Transverse colon (tissue), 4 donors: ENCODE results near the gene SYNJ2BP. TPM values are rescaled to one million over a fixed set of nuclear protein-coding genes. Genes with fewer than 3 reads are reported as not detected.

Experiments
- DNase-seq: peaks from one replicate; pipeline ENCODE4 v3.0.0-alpha.2; 2019
- H3K27ac ChIP-seq, 4 donors: fragments of 200-600 bp; sonication (generic); 2 replicates each; pipeline ENCODE4 v1.5.1; 2016 to 2018; ENCODE audit warnings: inconsistent platforms in 4 of 4
- H3K27me3 ChIP-seq: fragments of 200-600 bp; sonication (generic); 2 replicates; pipeline ENCODE4 v1.5.1; 2017; ENCODE audit warnings: inconsistent platforms
- H3K36me3 ChIP-seq, 4 donors: fragments of 200-600 bp; sonication (generic); 2 replicates each; pipeline ENCODE4 v1.5.1; 2017 to 2019; ENCODE audit warnings: inconsistent platforms in 4 of 4
- H3K4me1 ChIP-seq, 4 donors: fragments of 200-600 bp; sonication (generic); 2 replicates each; pipeline ENCODE4 v1.5.1; 2017 to 2020; ENCODE audit warnings: inconsistent platforms in 4 of 4
- H3K4me3 ChIP-seq, 4 donors: fragments of 200-600 bp; sonication (generic); 1 replicate in 1 of 4; 2 replicates in 3 of 4; pipeline versions ENCODE4 v1.5.1 to v1.6.1; 2017 to 2019; ENCODE audit warnings: inconsistent platforms in 4 of 4
- H3K9me3 ChIP-seq, 2 donors: fragments of 200-600 bp; sonication (generic); 2 replicates each; pipeline ENCODE4 v1.5.1; 2017 to 2019; ENCODE audit warnings: inconsistent platforms in 2 of 2
- CTCF ChIP-seq, 5 experiments: fragments of 200-600 bp in 3 of 5; fragments of 450-650 bp in 2 of 5; sonication (generic) in 3 of 5; IDR thresholded peaks; 1 replicate in 2 of 5; 2 replicates in 3 of 5; pipeline ENCODE4 v1.5.1; 2016 to 2017; ENCODE audit warnings: antibody characterized with exemption in 5 of 5, inconsistent platforms in 3 of 5, mild to moderate bottlenecking in 2 of 5, moderate library complexity in 1 of 5
- EP300 ChIP-seq: sonication (generic); formaldehyde crosslinking; IDR thresholded peaks from one replicate; pipeline ENCODE4 v1.6.1; 2017; ENCODE audit warnings: antibody characterized with exemption, low read depth
- POLR2A ChIP-seq: fragments of 450-650 bp; IDR thresholded peaks from one replicate; pipeline ENCODE4 v1.6.1; 2016; ENCODE audit warnings: antibody characterized with exemption, mild to moderate bottlenecking, moderate library complexity
- POLR2AphosphoS5 ChIP-seq, 3 donors: sonication (generic); formaldehyde crosslinking; IDR thresholded peaks; one replicate each; pipeline ENCODE4 v1.6.1; 2016; ENCODE audit warnings: antibody characterized with exemption in 3 of 3
- WGBS, 2 donors: methylation state at CpG; one replicate each; pipeline ENCODE4 v1.1.5; 2018; ENCODE audit warnings: low coverage in 1 of 2; 5-methylcytosine and 5-hydroxymethylcytosine counted together
- in situ Hi-C, 4 donors: fragments of 200-750 bp; cut with MboI; loops; one replicate each; pipeline versions ENCODE4 v1.15.0 to v1.15.1; 2017; ENCODE audit warnings: low sequenced_read_pairs in 3 of 4, low pct_ligation_motif_present in 1 of 4, low pct_unique_long_range_greater_than_20kb in 1 of 4
- intact Hi-C: fragments of 100-400 bp; cut with DNase I; formaldehyde crosslinking; loops from one replicate; pipeline ENCODE4 v1.15.1; 2023; ENCODE audit warnings: low total_unique reads
- total RNA-seq, 4 donors: library from RNA; depleted of rRNA; stranded (reverse); fragments of >200 nt; gene quantifications; one replicate each; pipeline ENCODE4 v1.1.0, GENCODE V29; 2016

SYNJ2BP gene, protein sequence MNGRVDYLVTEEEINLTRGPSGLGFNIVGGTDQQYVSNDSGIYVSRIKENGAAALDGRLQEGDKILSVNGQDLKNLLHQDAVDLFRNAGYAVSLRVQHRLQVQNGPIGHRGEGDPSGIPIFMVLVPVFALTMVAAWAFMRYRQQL
- total RNA-seq: 10 to 100 TPM; 26.7 to 43.4 (median 32.0) TPM

DNA sequence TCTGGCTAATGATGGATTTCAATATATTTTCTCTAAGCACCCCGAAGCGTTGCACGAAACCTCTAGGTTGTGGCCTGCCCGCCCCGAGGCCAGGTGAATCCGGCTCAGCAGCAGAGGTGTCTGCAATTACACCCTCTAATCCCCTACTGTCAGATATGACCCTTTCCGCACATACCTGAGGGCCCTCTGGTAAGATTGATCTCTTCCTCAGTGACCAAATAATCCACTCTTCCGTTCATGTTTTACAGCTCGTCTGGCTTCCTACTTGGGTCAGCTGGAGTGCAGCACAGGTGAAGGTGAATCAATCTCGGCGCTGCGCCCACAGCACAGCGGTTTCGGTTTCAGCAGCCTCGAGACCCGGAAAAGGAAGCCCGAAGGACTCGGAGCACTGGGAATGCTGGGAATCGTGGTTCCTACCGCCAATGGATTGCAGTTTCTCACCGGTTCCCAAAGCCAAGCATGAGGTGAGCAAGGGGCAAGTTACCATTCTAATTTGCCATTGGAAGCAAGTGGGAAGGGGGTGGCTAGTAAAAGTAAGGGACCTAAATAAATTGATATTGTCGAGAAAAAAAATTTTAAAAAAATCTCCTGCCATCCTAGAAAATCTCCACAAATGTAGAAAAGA is at the start of gene SYNJ2BP:
TSS of gene SYNJ2BP (minus strand) at position 366 of the 625 bp plus-strand sequence. CDS start at position 239, 127 bp downstream.
- Histone ChIP-seq H3K27ac (peak within 1 kb of the TSS; percentile 77 to 89 (median 82)), H3K4me3 (peak within 1 kb of the TSS; percentile 50 to 94 (median 70)), H3K36me3 (no peaks in the 10 kb centered on the region), H3K4me1 (peaks cover 4 to 17% (median 5%) of the 10 kb centered on the region in 4 donors), H3K9me3 (no peaks in the 10 kb centered on the region), H3K27me3 (no peaks in the 10 kb centered on the region)
- peak; percentile 88 for DNase-seq
- 0 to 1% methylated on average over 2 to 22 of the region's 22 CpGs for WGBS, 2 donors
- intact Hi-C loops (no loop called here), in situ Hi-C loops (no loop called here)
- TF ChIP-seq EP300 (no peak), POLR2A (peak; percentile 47), POLR2AphosphoS5 (IDR thresholded peaks at IDR 0.05) (peak; percentile 36 to 84 (median 80)), CTCF (IDR thresholded peaks at IDR 0.05) (no peak)

DNA sequence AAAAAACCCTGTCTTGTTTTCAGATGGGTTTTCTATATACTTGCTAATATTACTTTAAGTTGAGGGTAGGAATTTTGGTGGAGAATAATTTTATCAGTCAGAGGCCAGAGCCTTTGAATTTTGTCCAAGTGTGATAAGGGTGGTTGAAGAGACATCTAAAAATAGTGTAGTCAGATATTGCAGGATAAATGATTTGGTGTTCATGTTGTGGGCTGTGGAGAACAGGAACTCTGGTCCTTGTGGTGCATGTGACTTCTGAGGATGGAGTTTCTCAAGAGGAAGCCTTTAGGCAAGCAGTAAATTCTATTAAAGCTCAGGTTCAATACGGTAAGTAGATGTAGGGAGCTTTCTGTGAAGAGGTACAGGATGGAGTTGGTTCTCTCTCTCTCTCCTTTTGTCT is 37.8 kb upstream of the SYNJ2BP start:
- Histone ChIP-seq H3K9me3 (no peaks in the 10 kb centered on the region), H3K4me3 (no peak overlapping the region), H3K27me3 (no peaks in the 10 kb centered on the region), H3K4me1 (no peaks in the 10 kb centered on the region), H3K27ac (no peak overlapping the region), H3K36me3 (no peaks in the 10 kb centered on the region)
- in situ Hi-C loops: no loop called here
- TF ChIP-seq CTCF (IDR thresholded peaks at IDR 0.05) (no peak), POLR2A (no peak), EP300 (no peak), POLR2AphosphoS5 (IDR thresholded peaks at IDR 0.05) (no peak)
- intact Hi-C loops: no loop called here
- WGBS, 2 donors: 73 to 89% methylated on average over 1 of the region's 1 CpG
- no peak for DNase-seq

GRCh38 chr14:70451874-70452273 is 35.0 kb upstream of the SYNJ2BP start, which contains the start of gene ADAM21:
Gene ADAM21, plus strand, starts transcription at chr14:70452174. Its CDS starts 5,326 bp downstream, at chr14:70457500.
- DNase-seq: no peak
- Histone ChIP-seq H3K4me1 (no peaks in the 10 kb centered on the region), H3K9me3 (no peaks in the 10 kb centered on the region), H3K27ac (no peak within 1 kb of the TSS), H3K4me3 (no peak within 1 kb of the TSS), H3K36me3 (no peaks in the 10 kb centered on the region), H3K27me3 (no peaks in the 10 kb centered on the region)
- in situ Hi-C loops (no loop called here), intact Hi-C loops (no loop called here)
- no peak for TF ChIP-seq CTCF (IDR thresholded peaks at IDR 0.05)
- TF ChIP-seq EP300: no peak
- TF ChIP-seq POLR2A: no peak
- no peak for TF ChIP-seq POLR2AphosphoS5 (IDR thresholded peaks at IDR 0.05)
- WGBS, 2 donors: 80 to 96% methylated on average over 1 of the region's 1 CpG

DNA sequence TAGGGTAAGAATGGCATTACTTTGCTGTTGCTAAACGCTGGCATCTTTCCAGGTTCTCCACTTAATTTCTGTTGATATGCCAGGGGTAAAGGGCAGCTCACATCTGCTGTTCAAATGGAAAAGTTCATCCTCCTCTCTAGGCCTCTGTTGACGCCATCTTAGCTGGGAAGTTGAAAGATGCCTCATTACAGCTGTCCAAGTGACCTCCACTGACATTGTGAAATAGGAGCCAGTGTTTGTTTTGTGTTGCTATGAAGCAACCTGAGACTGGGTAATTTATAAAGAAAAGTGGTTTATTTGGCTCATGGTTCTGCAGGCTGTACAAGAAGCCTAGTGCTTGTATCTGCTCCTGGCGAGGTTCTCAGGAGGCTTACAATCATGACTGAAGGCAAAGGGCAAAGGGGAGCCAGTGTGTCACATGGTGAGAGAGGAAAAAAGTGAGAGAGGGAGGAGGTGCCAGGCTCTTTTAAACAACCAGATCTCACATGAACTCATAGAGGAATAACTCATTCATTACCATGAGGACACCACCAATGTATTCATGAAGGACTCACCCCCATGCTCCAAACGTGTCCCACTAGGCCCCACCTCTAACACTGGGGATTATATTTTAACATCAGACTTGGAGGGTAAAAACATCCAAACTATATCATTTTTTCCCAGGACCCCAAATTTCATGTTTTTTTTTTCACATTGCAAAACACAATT is 31.9 kb upstream of the SYNJ2BP start:
- no peaks in the 10 kb centered on the region for H3K4me1 ChIP-seq
- H3K27me3 ChIP-seq: no peaks in the 10 kb centered on the region
- WGBS, 2 donors: 69 to 83% methylated on average over 3 to 4 of the region's 4 CpGs
- no peak overlapping the region for H3K27ac ChIP-seq
- no peak overlapping the region for H3K4me3 ChIP-seq
- intact Hi-C loops: no loop called here
- peaks cover 0 to 4% of the 10 kb centered on the region in 2 donors for H3K9me3 ChIP-seq
- in situ Hi-C loops: no loop called here
- no peak for DNase-seq
- H3K36me3 ChIP-seq: no peaks in the 10 kb centered on the region
- TF ChIP-seq CTCF (IDR thresholded peaks at IDR 0.05): no peak
- no peak for TF ChIP-seq EP300
- no peak for TF ChIP-seq POLR2A
- TF ChIP-seq POLR2AphosphoS5 (IDR thresholded peaks at IDR 0.05): no peak
